Sigmoid colon (tissue), 4 donors: ENCODE measurements around the gene SPOP.

ENCODE experiments used
- EP300 ChIP-seq, 4 donors: sonication (generic); formaldehyde crosslinking; IDR thresholded peaks; one replicate each; pipeline ENCODE4 v1.6.1; 2017; ENCODE audit warnings: antibody characterized with exemption in 4 of 4
- POLR2A ChIP-seq, 2 donors: fragments of 450-650 bp; IDR thresholded peaks; one replicate each; pipeline ENCODE4 v1.6.1; 2016; ENCODE audit warnings: antibody characterized with exemption in 2 of 2, mild to moderate bottlenecking in 2 of 2, moderate library complexity in 2 of 2
- POLR2AphosphoS5 ChIP-seq, 4 donors: sonication (generic); formaldehyde crosslinking; IDR thresholded peaks; one replicate each; pipeline ENCODE4 v1.6.1; 2017; ENCODE audit warnings: antibody characterized with exemption in 4 of 4
- TF ChIP-seq, protein P1 (sequence below), 4 experiments: fragments of 450-650 bp in 3 of 4; fragments of 200-600 bp in 1 of 4; IDR thresholded peaks; one replicate each; pipeline ENCODE4 v1.5.1; 2016 to 2019; ENCODE audit warnings: antibody characterized with exemption in 4 of 4, mild to moderate bottlenecking in 3 of 4, moderate library complexity in 2 of 4

DNA sequence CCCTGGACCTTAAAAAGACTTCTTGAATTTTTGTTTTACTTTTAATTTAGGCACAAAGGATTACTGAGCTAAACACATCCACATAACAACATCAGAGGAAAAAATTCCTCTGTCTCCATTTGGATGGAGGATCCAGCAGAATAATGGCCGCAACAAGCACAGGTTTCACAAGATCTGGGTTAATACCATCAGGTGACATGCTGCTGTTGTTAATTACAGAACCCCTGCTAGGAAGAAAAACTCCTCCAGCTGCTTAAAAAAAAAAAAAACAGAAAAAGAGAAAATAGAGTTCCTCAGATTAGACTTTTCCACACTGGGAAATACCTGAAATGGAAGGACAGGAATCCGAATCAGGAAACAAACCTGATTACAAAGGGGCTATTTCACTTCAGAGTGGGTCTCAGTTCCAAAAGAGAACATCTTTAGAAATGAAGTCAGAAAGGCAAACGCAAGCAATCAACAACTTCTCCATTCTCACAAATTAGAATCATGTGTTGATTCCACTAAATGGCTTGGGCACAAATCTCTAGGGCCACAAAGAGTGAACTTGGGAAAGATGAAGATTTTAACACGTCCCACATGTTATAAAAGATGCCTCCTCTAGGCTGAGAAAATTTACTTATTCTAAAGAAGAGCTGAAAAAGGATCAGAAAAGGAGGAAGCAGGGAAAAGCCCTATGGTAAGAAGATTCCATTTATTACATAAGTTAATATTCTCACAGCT, 44.0 kb downstream of the SPOP start:
- TF ChIP-seq, protein P1, sequence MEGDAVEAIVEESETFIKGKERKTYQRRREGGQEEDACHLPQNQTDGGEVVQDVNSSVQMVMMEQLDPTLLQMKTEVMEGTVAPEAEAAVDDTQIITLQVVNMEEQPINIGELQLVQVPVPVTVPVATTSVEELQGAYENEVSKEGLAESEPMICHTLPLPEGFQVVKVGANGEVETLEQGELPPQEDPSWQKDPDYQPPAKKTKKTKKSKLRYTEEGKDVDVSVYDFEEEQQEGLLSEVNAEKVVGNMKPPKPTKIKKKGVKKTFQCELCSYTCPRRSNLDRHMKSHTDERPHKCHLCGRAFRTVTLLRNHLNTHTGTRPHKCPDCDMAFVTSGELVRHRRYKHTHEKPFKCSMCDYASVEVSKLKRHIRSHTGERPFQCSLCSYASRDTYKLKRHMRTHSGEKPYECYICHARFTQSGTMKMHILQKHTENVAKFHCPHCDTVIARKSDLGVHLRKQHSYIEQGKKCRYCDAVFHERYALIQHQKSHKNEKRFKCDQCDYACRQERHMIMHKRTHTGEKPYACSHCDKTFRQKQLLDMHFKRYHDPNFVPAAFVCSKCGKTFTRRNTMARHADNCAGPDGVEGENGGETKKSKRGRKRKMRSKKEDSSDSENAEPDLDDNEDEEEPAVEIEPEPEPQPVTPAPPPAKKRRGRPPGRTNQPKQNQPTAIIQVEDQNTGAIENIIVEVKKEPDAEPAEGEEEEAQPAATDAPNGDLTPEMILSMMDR (IDR thresholded peaks at IDR 0.05): no peak
- no peak for TF ChIP-seq POLR2A (IDR thresholded peaks at IDR 0.05)
- TF ChIP-seq POLR2AphosphoS5 (IDR thresholded peaks at IDR 0.05): no peak
- no peak for TF ChIP-seq EP300 (IDR thresholded peaks at IDR 0.05)
